Stimulated activated naive B cell treated with anti-CD40 and anti-IgM and Interleukin-4, amounts not matched to agents 10 μg/mL and 1 μg/mL and 100 μg/mL, for 72 hours (primary cell): ENCODE results near the gene PRX.

Experiments used
- ATAC-seq, 2 donors: fragments of 150-1000 bp; cut with Tn5 transposase; replicated peaks; 2 replicates each; pipeline ENCODE4 v1.10.0; 2021; ENCODE audit warnings: moderate library complexity in 1 of 2
- DNase-seq: peaks from one replicate; pipeline ENCODE4 v3.0.0; 2021
- H3K27ac Mint-ChIP-seq: one replicate; pipeline ENCODE4 v1.8.0; 2022; ENCODE audit warnings: mild to moderate bottlenecking, mixed read lengths
- H3K27me3 Mint-ChIP-seq, 2 donors: one replicate each; pipeline ENCODE4 v1.8.0; 2022; ENCODE audit warnings: mixed read lengths in 2 of 2
- H3K36me3 Mint-ChIP-seq, 2 donors: one replicate each; pipeline ENCODE4 v1.8.0; 2022; ENCODE audit warnings: mixed read lengths in 2 of 2, mild to moderate bottlenecking in 1 of 2
- H3K4me1 Mint-ChIP-seq, 2 donors: one replicate each; pipeline ENCODE4 v1.8.0; 2022; ENCODE audit warnings: mixed read lengths in 2 of 2, mild to moderate bottlenecking in 1 of 2
- H3K4me3 Mint-ChIP-seq, 2 donors: one replicate each; pipeline ENCODE4 v1.8.0; 2022; ENCODE audit warnings: mild to moderate bottlenecking in 2 of 2, mixed read lengths in 2 of 2, moderate library complexity in 1 of 2
- H3K9me3 Mint-ChIP-seq, 2 donors: one replicate each; pipeline ENCODE4 v1.8.0; 2022; ENCODE audit warnings: mixed read lengths in 2 of 2, mild to moderate bottlenecking in 1 of 2

The PRX gene

DNA sequence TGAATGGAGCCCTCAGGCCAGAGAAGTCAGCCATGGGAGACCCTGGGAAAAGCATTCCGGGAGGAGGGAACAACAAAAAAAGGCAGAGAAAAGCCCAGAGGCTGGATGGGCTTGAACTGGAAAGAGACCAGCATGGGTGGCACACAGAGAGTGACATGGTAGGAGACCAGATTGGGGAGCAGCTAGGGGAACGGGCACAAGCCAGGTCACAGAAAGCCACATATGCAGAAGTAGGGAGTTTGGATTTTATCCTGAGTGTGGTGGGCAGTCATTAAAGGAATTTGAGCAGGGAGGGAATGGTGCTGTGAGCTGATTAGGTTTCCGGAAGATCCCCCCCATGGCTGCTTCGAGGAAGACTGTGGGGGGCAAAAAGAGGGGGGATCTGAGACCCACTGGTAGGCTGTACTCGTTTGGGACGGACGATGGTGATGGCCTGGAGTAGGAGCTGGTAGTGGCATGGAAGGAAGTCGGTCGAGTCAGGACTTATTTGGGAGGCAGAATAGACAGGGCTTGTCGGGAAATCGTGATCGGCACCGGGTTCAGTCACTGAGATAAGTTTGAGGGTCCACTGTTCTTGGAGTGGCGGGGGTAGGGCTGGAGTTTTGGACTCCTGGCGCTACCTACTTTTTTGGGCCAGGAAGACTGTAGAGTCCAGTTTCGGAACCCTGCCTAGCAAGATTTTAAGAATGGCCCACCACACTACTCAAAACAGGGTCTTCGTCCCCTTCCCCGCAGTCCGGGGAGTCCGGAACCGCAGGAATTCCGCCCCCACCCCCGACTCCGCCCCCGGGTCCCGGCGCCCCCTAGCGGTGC is 11.7 kb upstream of the PRX start:
- no peak for ATAC-seq
- DNase-seq = no peak
- peak overlapping the region; percentile 83 to 93 for H3K4me3 Mint-ChIP-seq
- H3K36me3 Mint-ChIP-seq = peaks cover 6 to 7% of the 10 kb centered on the region in 2 donors
- no peaks in the 10 kb centered on the region for H3K27me3 Mint-ChIP-seq
- peak overlapping the region; percentile 95 for H3K27ac Mint-ChIP-seq
- peaks cover 15 to 21% of the 10 kb centered on the region in 2 donors for H3K4me1 Mint-ChIP-seq
- H3K9me3 Mint-ChIP-seq = no peaks in the 10 kb centered on the region

DNA sequence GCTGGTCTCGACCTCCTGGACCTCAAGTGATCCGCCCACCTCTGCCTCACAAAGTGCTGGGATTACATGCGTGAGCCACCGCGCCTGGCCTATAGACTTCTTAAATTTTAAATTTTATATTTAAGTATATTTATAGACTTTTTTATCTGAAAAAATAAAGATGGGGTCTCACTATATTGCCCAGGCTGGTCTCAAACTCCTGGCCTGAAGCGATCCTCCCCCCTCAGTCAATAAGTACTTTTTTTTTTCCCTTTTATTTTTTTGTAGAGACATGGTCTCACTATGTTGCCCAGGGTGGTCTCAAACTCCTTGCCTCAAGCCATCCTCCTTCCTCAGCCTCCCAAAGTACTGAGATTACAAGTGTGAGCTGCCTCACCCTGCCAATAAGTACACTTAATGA is 10.8 kb upstream of the PRX start:
- ATAC-seq (no peak), DNase-seq (no peak)
- Mint-ChIP-seq H3K27ac (no peak overlapping the region), H3K27me3 (no peaks in the 10 kb centered on the region), H3K4me1 (peaks cover 15 to 21% of the 10 kb centered on the region in 2 donors), H3K4me3 (no peak overlapping the region), H3K9me3 (no peaks in the 10 kb centered on the region), H3K36me3 (peaks cover 6 to 7% of the 10 kb centered on the region in 2 donors)

- DNase-seq (no peak), ATAC-seq (no peak)
- peaks cover 5 to 6% of the 10 kb centered on the region in 2 donors for H3K27me3 Mint-ChIP-seq
- no peaks in the 10 kb centered on the region for H3K9me3 Mint-ChIP-seq
- peaks cover 6 to 7% of the 10 kb centered on the region in 2 donors for H3K36me3 Mint-ChIP-seq
- H3K4me1 Mint-ChIP-seq = peaks cover 16 to 26% of the 10 kb centered on the region in 2 donors
- no peak overlapping the region for H3K27ac Mint-ChIP-seq
- H3K4me3 Mint-ChIP-seq = no peak overlapping the region
These were observed 9.8 kb upstream of the PRX start for GRCh38 chr19:40422748-40423566.

- Mint-ChIP-seq H3K4me1 (peaks cover 17 to 33% of the 10 kb centered on the region in 2 donors), H3K27me3 (peaks cover 5 to 14% of the 10 kb centered on the region in 2 donors), H3K27ac (no peak overlapping the region), H3K36me3 (peaks cover 6 to 7% of the 10 kb centered on the region in 2 donors), H3K9me3 (no peaks in the 10 kb centered on the region), H3K4me3 (no peak overlapping the region)
- DNase-seq = no peak
- ATAC-seq = no peak
These were observed 9.0 kb upstream of the PRX start for GRCh38 chr19:40421993-40422747.

- ATAC-seq = peak; percentile 60 to 64
- Mint-ChIP-seq H3K27me3 (peaks cover 5 to 15% of the 10 kb centered on the region in 2 donors), H3K4me3 (peak overlapping the region; percentile 86 to 96), H3K36me3 (peaks cover 6 to 7% of the 10 kb centered on the region in 2 donors), H3K4me1 (peaks cover 19 to 35% of the 10 kb centered on the region in 2 donors), H3K9me3 (no peaks in the 10 kb centered on the region), H3K27ac (peak overlapping the region; percentile 96)
- peak; percentile 79 for DNase-seq
These were observed 7.9 kb upstream of the PRX start for GRCh38 chr19:40420766-40421765.

DNA sequence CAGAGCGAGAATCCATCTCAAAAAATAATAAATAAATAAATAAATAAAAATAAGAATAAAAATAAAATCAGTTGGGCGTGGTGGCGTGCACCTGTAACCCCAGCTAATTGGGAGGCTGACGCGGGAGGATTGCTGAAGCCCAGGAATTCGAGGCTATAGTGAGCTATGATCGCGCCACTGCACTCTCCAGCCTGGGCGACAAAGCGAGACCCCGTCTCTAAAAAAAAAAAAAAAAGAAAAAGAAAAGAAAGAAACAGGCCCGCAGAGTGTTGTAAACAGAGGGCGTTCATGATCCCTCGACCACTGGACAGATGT is 7.2 kb upstream of the PRX start:
- Mint-ChIP-seq H3K36me3 (peaks cover 6 to 7% of the 10 kb centered on the region in 2 donors), H3K4me3 (peak overlapping the region; percentile 86 to 96), H3K27me3 (peaks cover 5 to 15% of the 10 kb centered on the region in 2 donors), H3K9me3 (no peaks in the 10 kb centered on the region), H3K27ac (peak overlapping the region; percentile 96), H3K4me1 (peaks cover 19 to 34% of the 10 kb centered on the region in 2 donors)
- DNase-seq (no peak), ATAC-seq (no peak)

- H3K27me3 Mint-ChIP-seq = peaks cover 5 to 15% of the 10 kb centered on the region in 2 donors
- H3K4me3 Mint-ChIP-seq = peak overlapping the region in 1 of 2 donors; percentile 56
- peak overlapping the region; percentile 68 for H3K27ac Mint-ChIP-seq
- H3K36me3 Mint-ChIP-seq = peaks cover 4 to 7% of the 10 kb centered on the region in 2 donors
- H3K9me3 Mint-ChIP-seq = no peaks in the 10 kb centered on the region
- DNase-seq (no peak), ATAC-seq (no peak)
- H3K4me1 Mint-ChIP-seq = peaks cover 19 to 33% of the 10 kb centered on the region in 2 donors
These were observed 6.6 kb upstream of the PRX start for GRCh38 chr19:40419780-40420179.

GRCh38 chr19:40419066-40419612 is 6.0 kb upstream of the PRX start:
- H3K27me3 Mint-ChIP-seq = peaks cover 5 to 15% of the 10 kb centered on the region in 2 donors
- DNase-seq (no peak), ATAC-seq (no peak)
- peaks cover 14 to 27% of the 10 kb centered on the region in 2 donors for H3K4me1 Mint-ChIP-seq
- no peak overlapping the region for H3K4me3 Mint-ChIP-seq
- no peaks in the 10 kb centered on the region for H3K9me3 Mint-ChIP-seq
- peaks cover 0 to 7% of the 10 kb centered on the region in 2 donors for H3K36me3 Mint-ChIP-seq
- H3K27ac Mint-ChIP-seq = no peak overlapping the region

GRCh38 chr19:40418040-40418439 is 4.9 kb upstream of the PRX start:
- no peaks in the 10 kb centered on the region for H3K9me3 Mint-ChIP-seq
- no peak for ATAC-seq
- H3K4me3 Mint-ChIP-seq = no peak overlapping the region
- peaks cover 0 to 7% of the 10 kb centered on the region in 2 donors for H3K36me3 Mint-ChIP-seq
- peaks cover 9 to 23% of the 10 kb centered on the region in 2 donors for H3K27me3 Mint-ChIP-seq
- no peak overlapping the region for H3K27ac Mint-ChIP-seq
- no peak for DNase-seq
- peaks cover 14 to 21% of the 10 kb centered on the region in 2 donors for H3K4me1 Mint-ChIP-seq

GRCh38 chr19:40417643-40417981 is 4.4 kb upstream of the PRX start:
- H3K27me3 Mint-ChIP-seq = peaks cover 9 to 25% of the 10 kb centered on the region in 2 donors
- ATAC-seq = no peak
- H3K4me1 Mint-ChIP-seq = peaks cover 14 to 18% of the 10 kb centered on the region in 2 donors
- no peak overlapping the region for H3K4me3 Mint-ChIP-seq
- peaks cover 0 to 4% of the 10 kb centered on the region in 2 donors for H3K36me3 Mint-ChIP-seq
- H3K9me3 Mint-ChIP-seq = no peaks in the 10 kb centered on the region
- no peak overlapping the region for H3K27ac Mint-ChIP-seq
- DNase-seq = no peak

DNA sequence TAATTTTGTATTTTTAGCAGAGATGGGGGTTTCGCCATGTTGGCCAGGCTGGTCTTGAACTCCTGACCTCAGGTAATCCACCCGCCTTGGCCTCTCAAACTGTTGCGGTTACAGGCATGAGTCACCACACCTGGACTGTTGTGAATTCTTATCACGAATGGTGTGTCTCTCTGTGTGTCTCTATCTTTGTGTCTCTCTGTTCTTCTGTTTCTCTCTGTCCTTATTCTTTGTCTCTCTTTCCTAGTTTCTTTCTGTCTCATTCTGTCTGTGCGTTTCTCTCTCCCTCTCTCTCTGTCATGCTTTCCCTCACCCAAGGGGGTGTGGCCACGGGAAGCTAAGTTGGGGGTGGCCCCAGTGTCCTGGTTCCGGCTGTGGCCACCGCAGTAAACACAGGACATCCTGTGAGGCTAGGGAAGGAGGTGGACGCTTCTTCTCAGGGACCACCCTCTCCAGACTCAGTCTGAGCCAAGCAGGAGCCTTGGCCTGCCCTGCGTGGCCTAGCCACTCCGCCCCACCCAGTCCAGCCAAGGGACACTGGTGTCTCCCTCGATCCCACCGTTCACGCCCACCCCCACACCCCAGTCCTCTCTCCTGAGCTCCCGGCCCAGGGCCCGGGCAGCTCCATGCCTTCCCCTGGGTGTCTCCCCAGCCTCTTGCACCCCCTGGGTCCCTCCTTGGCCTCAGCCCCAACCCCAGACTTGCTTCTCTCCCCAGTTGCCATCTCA is 3.9 kb upstream of the PRX start:
- Mint-ChIP-seq H3K27ac (peak overlapping the region; percentile 1), H3K27me3 (peaks cover 10 to 29% of the 10 kb centered on the region in 2 donors), H3K36me3 (no peaks in the 10 kb centered on the region), H3K9me3 (no peaks in the 10 kb centered on the region), H3K4me1 (peaks cover 12 to 18% of the 10 kb centered on the region in 2 donors), H3K4me3 (peak overlapping the region in 1 of 2 donors; percentile 17)
- ATAC-seq = no peak
- no peak for DNase-seq

DNA sequence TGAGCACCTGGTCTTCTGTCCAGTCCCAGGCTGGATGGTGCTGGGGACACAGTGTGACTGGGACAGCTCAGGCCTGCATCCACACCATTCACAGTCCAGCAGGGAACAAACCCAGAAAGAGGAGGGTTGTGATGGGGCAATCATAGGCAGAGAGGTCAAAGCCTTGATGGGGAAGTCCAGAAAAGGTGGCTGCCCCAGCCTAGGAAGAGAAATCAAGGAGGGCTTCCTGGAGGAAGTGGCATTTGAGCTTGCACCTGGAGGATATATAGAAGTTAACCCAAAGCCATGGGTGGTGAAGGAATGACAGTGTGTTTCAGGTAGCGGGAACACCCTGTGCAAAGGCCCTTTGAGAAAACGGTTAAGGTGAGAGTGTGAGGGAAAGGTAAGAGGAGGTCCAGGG is 2.6 kb upstream of the PRX start:
- Mint-ChIP-seq H3K4me1 (peaks cover 13 to 18% of the 10 kb centered on the region in 2 donors), H3K9me3 (no peaks in the 10 kb centered on the region), H3K27me3 (peaks cover 13 to 33% of the 10 kb centered on the region in 2 donors), H3K4me3 (no peak overlapping the region), H3K36me3 (no peaks in the 10 kb centered on the region), H3K27ac (no peak overlapping the region)
- DNase-seq (no peak), ATAC-seq (no peak)
